HepG2 (cell line): ENCODE data around the gene RAG2. TPM values are rescaled to one million over a fixed set of nuclear protein-coding genes. Genes with fewer than 3 reads are reported as not detected.

Experiments
- ATAC-seq: fragments of 200-7000 bp; cut with Tn5 transposase; 3 replicates; pipeline ENCODE4 v1.9.1; 2020; ENCODE audit warnings: mild to moderate bottlenecking, moderate library complexity
- BruUV-seq: library from RNA; stranded (reverse); fragments of 400-500 nt; replicated peaks from 2 replicates; lab custom pipeline; 2021; lab: Mats Ljungman, UMichigan
- CTCF ChIA-PET: fragments of 300-600 bp; formaldehyde crosslinking; extraction: SDS; loops from one replicate; lab custom pipeline; 2021; ENCODE audit warnings: low total read pairs, inconsistent platforms, low intra/inter-chr PET ratio; lab: Yijun Ruan, JAX
- POLR2A ChIA-PET: fragments of 350-600 bp; sonication (Branson Sonifier 250); formaldehyde crosslinking; loops from one replicate; lab custom pipeline; 2020; ENCODE audit warnings: antibody characterized with exemption, inconsistent platforms; lab: Yijun Ruan, JAX
- DNase-seq: peaks from one replicate; pipeline ENCODE4 v3.0.0-alpha.2; 2015; ENCODE audit warnings: low spot score
- FAIRE-seq: peaks from 3 replicates; lab custom pipeline; 2011; peaks lifted over from hg19 to GRCh38; lab: Jason Lieb, UNC
- H2AFZ ChIP-seq: one replicate; pipeline ENCODE4 v1.6.1; 2011; ENCODE audit warnings: low read length, inconsistent platforms
- H3K27ac ChIP-seq: fragments of 300-600 bp; 3 replicates; pipeline ENCODE4 v1.8.0; 2011; ENCODE audit warnings: mixed run types, mild to moderate bottlenecking, mixed read lengths, low read length, inconsistent platforms; ENCODE audit not compliant: insufficient read depth; ENCODE audit errors: extremely low read length
- H3K27me3 ChIP-seq, 2 experiments: fragments of 200-600 bp in 1 of 2; 2 replicates in 1 of 2; 3 replicates in 1 of 2; pipeline versions ENCODE4 v1.6.0 to v1.8.0; 2011; ENCODE audit warnings: low read length in 2 of 2, mild to moderate bottlenecking in 2 of 2, moderate library complexity in 2 of 2, inconsistent platforms in 1 of 2; ENCODE audit not compliant: insufficient read depth in 2 of 2, control insufficient read depth in 1 of 2
- H3K36me3 ChIP-seq, 2 experiments: fragments of 200-600 bp in 1 of 2; replicated peaks in 1 of 2; 2 replicates in 1 of 2; 3 replicates in 1 of 2; pipeline versions ENCODE4 v1.5.1 to v1.8.0; 2011; ENCODE audit warnings: low read length in 2 of 2, inconsistent platforms in 1 of 2; ENCODE audit not compliant: insufficient read depth in 2 of 2, control insufficient read depth in 1 of 2
- H3K4me1 ChIP-seq: 2 replicates; pipeline ENCODE4 v1.5.1; 2012; ENCODE audit warnings: low read length, inconsistent platforms; ENCODE audit not compliant: insufficient read depth
- H3K4me2 ChIP-seq: 2 replicates; pipeline ENCODE4 v1.6.0; 2011; ENCODE audit warnings: low read depth, low read length, inconsistent platforms
- H3K4me3 ChIP-seq, 3 experiments: fragments of 200-600 bp in 1 of 3; sonication (generic), shearing (Covaris generic) in 1 of 3; replicated peaks in 1 of 3; 2 replicates each; pipeline ENCODE4 v1.5.1; 2011 to 2016; ENCODE audit warnings: low read length in 3 of 3, inconsistent platforms in 2 of 3, low read depth in 2 of 3, mild to moderate bottlenecking in 2 of 3, control low read depth in 1 of 3, mixed read lengths in 1 of 3; ENCODE audit not compliant: insufficient read depth in 1 of 3
- H3K79me2 ChIP-seq: one replicate; pipeline ENCODE4 v1.6.1; 2011; ENCODE audit warnings: low read length, inconsistent platforms; ENCODE audit not compliant: insufficient read depth
- H3K9ac ChIP-seq: 2 replicates; pipeline ENCODE4 v1.6.0; 2011; ENCODE audit warnings: mild to moderate bottlenecking, low read depth, low read length, inconsistent platforms; ENCODE audit not compliant: insufficient read depth
- H3K9me3 ChIP-seq: 2 replicates; pipeline ENCODE4 v1.5.1; 2012; ENCODE audit warnings: mild to moderate bottlenecking, low read length
- H4K20me1 ChIP-seq: 2 replicates; pipeline ENCODE4 v1.6.0; 2011; ENCODE audit warnings: inconsistent platforms, mild to moderate bottlenecking, low read length, moderate library complexity; ENCODE audit not compliant: insufficient read depth
- CEBPG ChIP-seq: IDR thresholded peaks from 2 replicates; pipeline ENCODE4 v1.6.1; 2016
- ERF ChIP-seq: IDR thresholded peaks from 2 replicates; pipeline ENCODE4 v1.6.1; 2018; ENCODE audit warnings: missing biosample characterization, missing genetic modification reagents
- SMARCC2 ChIP-seq: fragments of 450-650 bp; IDR thresholded peaks from 2 replicates; pipeline ENCODE4 v1.6.1; 2017; ENCODE audit warnings: antibody characterized with exemption, mild to moderate bottlenecking
- ZNF121 ChIP-seq: sonication (generic); formaldehyde crosslinking; IDR thresholded peaks from 2 replicates; pipeline ENCODE4 v1.5.0; 2020; ENCODE audit warnings: mild to moderate bottlenecking, missing genetic modification reagents
- ZNF460 ChIP-seq: sonication (generic); formaldehyde crosslinking; IDR thresholded peaks from 2 replicates; pipeline ENCODE4 v1.5.1; 2020; ENCODE audit warnings: missing genetic modification reagents, mild to moderate bottlenecking, borderline replicate concordance
- WGBS: methylation state at CpG from one replicate; pipeline ENCODE4 v1.1.6; 2017; ENCODE audit warnings: low lambda C conversion rate; 5-methylcytosine and 5-hydroxymethylcytosine counted together
- in situ Hi-C: cut with HindIII; loops from 2 replicates; pipeline ENCODE4 v1.10.0; 2017; ENCODE audit warnings: low pct_unique_long_range_greater_than_20kb; ENCODE audit not compliant: extremely low pct_ligation_motif_present
- intact Hi-C: fragments of 100-400 bp; cut with micrococcal nuclease; formaldehyde crosslinking; loops from one replicate; pipeline ENCODE4 v1.10.0; 2022; ENCODE audit not compliant: unreplicated experiment
- polyA plus RNA-seq, 8 experiments: library from polyadenylated mRNA; depleted of rRNA in 3 of 8; stranded (reverse) in 7 of 8; unstranded in 1 of 8; fragments of >200 nt; fragmentation: Illumina TruSeq in 4 of 8; extraction: Trizol in 4 of 8; gene quantifications; 2 replicates each; pipeline versions ENCODE4 v1.2.1 to v1.2.3, GENCODE V29; 2011 to 2016; ENCODE audit warnings: low read depth in 4 of 8, missing spikeins in 1 of 8, mixed read lengths in 1 of 8; ENCODE audit not compliant: insufficient read depth in 1 of 8
- total RNA-seq, 5 experiments: library from RNA; depleted of rRNA; stranded (reverse); fragments of >200 nt; fragmentation: Illumina TruSeq; extraction: Trizol; gene quantifications; 2 replicates each; pipeline ENCODE4 v1.2.3, GENCODE V29; 2016; ENCODE audit warnings: low read depth in 1 of 5
- TF ChIP-seq, protein P1 (sequence below): sonication (generic); formaldehyde crosslinking; IDR thresholded peaks from 2 replicates; pipeline ENCODE4 v1.4.0; 2020; ENCODE audit warnings: missing genetic modification reagents
- TF ChIP-seq, protein P2 (sequence below): sonication (generic); formaldehyde crosslinking; IDR thresholded peaks from 2 replicates; pipeline ENCODE4 v1.4.0; 2020; ENCODE audit warnings: missing genetic modification reagents, borderline replicate concordance

The RAG2 gene
- total and polyA plus RNA-seq, 2 of the 13 experiments (the other 11 are each of a cell fraction or from before 2014, with no cell fraction given) = not detected

DNA sequence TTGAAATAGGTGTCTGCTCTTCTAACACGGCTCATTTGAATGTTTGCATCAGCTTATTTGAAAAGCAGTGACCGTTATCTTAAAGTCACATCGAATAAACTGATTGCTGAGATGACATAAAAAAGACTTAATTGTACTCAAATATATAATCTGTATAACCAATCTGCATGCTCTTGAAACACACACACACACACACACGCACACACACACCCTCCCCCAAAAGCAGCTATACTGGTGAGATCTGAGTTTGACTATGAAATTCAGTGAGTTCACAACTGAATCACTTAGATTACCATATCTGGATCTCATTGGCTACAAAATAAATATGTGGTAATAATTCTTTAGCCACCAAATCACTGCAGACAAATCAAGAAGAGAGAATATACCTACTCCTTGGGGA is 7.5 kb downstream of the RAG2 start:
- TF ChIP-seq ZNF460 = no peak
- Histone ChIP-seq H3K27me3 (peaks cover 0 to 3% of the 10 kb centered on the region in 2 experiments; a peak in 1 of 5 replicates), H3K4me2 (no peak overlapping the region), H3K9me3 (no peaks in the 10 kb centered on the region), H3K9ac (no peak overlapping the region), H3K4me3 (no peak overlapping the region), H2AFZ (no peak overlapping the region), H3K79me2 (no peaks in the 10 kb centered on the region), H4K20me1 (no peaks in the 10 kb centered on the region), H3K4me1 (peaks cover 12% of the 10 kb centered on the region; the same call in 1 of the 2 replicates), H3K36me3 (no peaks in the 10 kb centered on the region), H3K27ac (no peak overlapping the region)
- DNase-seq (no peak), ATAC-seq (no peak), FAIRE-seq (no peak)
- WGBS = 2% methylated on average over 4 of the region's 4 CpGs
- BruUV-seq = no TSS peak
- POLR2A ChIA-PET = no interaction called here
- in situ Hi-C loops (no loop called here), intact Hi-C loops (no loop called here)
- CTCF ChIA-PET = no interaction called here

DNA sequence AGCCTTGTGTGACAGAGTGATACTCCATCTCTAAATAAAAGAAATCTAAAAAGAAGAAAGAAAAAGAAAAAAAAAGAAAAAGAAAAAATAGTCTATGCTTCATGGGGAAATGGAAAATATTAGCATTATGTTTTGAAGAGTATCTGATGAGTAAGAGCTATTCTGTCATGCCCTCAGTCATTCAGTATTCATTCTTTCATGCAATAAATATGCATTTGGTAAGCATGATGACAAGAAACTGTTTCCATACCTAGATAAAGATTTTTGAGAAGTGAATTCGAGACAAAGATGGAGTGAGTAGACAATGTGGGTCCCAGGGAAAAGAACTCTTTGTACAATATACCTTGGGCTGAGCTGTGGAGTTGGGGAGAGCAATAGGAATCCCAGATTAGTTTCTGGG is 9.9 kb downstream of the RAG2 start:
- Histone ChIP-seq H3K4me2 (no peak overlapping the region), H4K20me1 (no peaks in the 10 kb centered on the region), H3K9ac (no peak overlapping the region), H3K9me3 (no peaks in the 10 kb centered on the region), H3K36me3 (no peaks in the 10 kb centered on the region), H3K4me3 (no peak overlapping the region), H3K27ac (no peak overlapping the region), H3K4me1 (no peaks in the 10 kb centered on the region), H3K79me2 (no peaks in the 10 kb centered on the region), H2AFZ (no peak overlapping the region), H3K27me3 (0 out of 5 replicates have a peak, but pooled peaks cover 0 to 3% of the 10 kb centered on the region in 2 experiments)
- in situ Hi-C loops (no loop called here), intact Hi-C loops (loop anchor here (10.0 kb wide), 1 partner anchor 73 kb away; the partner anchor contains the start of gene TRAF6)
- 0% methylated on average over 1 of the region's 1 CpG for WGBS
- no TSS peak for BruUV-seq
- ChIA-PET POLR2A (no interaction called here), CTCF (no interaction called here)
- ATAC-seq (no peak), FAIRE-seq (no peak), DNase-seq (no peak)
- TF ChIP-seq, protein P1, sequence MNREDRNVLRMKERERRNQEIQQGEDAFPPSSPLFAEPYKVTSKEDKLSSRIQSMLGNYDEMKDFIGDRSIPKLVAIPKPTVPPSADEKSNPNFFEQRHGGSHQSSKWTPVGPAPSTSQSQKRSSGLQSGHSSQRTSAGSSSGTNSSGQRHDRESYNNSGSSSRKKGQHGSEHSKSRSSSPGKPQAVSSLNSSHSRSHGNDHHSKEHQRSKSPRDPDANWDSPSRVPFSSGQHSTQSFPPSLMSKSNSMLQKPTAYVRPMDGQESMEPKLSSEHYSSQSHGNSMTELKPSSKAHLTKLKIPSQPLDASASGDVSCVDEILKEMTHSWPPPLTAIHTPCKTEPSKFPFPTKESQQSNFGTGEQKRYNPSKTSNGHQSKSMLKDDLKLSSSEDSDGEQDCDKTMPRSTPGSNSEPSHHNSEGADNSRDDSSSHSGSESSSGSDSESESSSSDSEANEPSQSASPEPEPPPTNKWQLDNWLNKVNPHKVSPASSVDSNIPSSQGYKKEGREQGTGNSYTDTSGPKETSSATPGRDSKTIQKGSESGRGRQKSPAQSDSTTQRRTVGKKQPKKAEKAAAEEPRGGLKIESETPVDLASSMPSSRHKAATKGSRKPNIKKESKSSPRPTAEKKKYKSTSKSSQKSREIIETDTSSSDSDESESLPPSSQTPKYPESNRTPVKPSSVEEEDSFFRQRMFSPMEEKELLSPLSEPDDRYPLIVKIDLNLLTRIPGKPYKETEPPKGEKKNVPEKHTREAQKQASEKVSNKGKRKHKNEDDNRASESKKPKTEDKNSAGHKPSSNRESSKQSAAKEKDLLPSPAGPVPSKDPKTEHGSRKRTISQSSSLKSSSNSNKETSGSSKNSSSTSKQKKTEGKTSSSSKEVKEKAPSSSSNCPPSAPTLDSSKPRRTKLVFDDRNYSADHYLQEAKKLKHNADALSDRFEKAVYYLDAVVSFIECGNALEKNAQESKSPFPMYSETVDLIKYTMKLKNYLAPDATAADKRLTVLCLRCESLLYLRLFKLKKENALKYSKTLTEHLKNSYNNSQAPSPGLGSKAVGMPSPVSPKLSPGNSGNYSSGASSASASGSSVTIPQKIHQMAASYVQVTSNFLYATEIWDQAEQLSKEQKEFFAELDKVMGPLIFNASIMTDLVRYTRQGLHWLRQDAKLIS (CRISPR knock-in tag) = no peak
- TF ChIP-seq, protein P2, sequence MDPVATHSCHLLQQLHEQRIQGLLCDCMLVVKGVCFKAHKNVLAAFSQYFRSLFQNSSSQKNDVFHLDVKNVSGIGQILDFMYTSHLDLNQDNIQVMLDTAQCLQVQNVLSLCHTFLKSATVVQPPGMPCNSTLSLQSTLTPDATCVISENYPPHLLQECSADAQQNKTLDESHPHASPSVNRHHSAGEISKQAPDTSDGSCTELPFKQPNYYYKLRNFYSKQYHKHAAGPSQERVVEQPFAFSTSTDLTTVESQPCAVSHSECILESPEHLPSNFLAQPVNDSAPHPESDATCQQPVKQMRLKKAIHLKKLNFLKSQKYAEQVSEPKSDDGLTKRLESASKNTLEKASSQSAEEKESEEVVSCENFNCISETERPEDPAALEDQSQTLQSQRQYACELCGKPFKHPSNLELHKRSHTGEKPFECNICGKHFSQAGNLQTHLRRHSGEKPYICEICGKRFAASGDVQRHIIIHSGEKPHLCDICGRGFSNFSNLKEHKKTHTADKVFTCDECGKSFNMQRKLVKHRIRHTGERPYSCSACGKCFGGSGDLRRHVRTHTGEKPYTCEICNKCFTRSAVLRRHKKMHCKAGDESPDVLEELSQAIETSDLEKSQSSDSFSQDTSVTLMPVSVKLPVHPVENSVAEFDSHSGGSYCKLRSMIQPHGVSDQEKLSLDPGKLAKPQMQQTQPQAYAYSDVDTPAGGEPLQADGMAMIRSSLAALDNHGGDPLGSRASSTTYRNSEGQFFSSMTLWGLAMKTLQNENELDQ = no peak
- no peak for TF ChIP-seq SMARCC2
- no peak for TF ChIP-seq CEBPG (CRISPR knock-in tag)
- no peak for TF ChIP-seq ERF (CRISPR knock-in tag)
- TF ChIP-seq ZNF121 (CRISPR knock-in tag) = no peak
